Neuronal stem cell (in vitro differentiated cells): ENCODE measurements around the gene RHBG.
"Not testable (repeated sequence)": the region's sequence is repeated elsewhere in the genome, so short reads cannot be mapped to it uniquely, and the experiment has no call there.

Experiments used
- DNase-seq: peaks from one replicate; pipeline ENCODE4 v3.0.0-alpha.2; 2013; ENCODE audit warnings: low spot score
- H2AFZ ChIP-seq: one replicate; pipeline ENCODE4 v1.6.1; 2013; ENCODE audit warnings: mild to moderate bottlenecking, low read length, inconsistent platforms
- H2AK5ac ChIP-seq: 2 replicates; pipeline ENCODE4 v1.6.1; 2013; ENCODE audit warnings: low read depth, mild to moderate bottlenecking, inconsistent platforms, low read length, moderate library complexity, mixed read lengths
- H2BK120ac ChIP-seq: 2 replicates; pipeline ENCODE4 v1.6.1; 2013; ENCODE audit warnings: low read depth, mild to moderate bottlenecking, inconsistent platforms, low read length, moderate library complexity, mixed read lengths
- H2BK12ac ChIP-seq: one replicate; pipeline ENCODE4 v1.6.1; 2013; ENCODE audit warnings: low read length, inconsistent platforms
- H2BK15ac ChIP-seq: 2 replicates; pipeline ENCODE4 v1.6.1; 2013; ENCODE audit warnings: mild to moderate bottlenecking, low read length, inconsistent platforms, mixed read lengths
- H2BK5ac ChIP-seq: one replicate; pipeline ENCODE4 v1.6.1; 2013; ENCODE audit warnings: inconsistent platforms, mild to moderate bottlenecking, low read length, moderate library complexity
- H3K14ac ChIP-seq: one replicate; pipeline ENCODE4 v1.6.1; 2013; ENCODE audit warnings: low read length, inconsistent platforms
- H3K18ac ChIP-seq: 2 replicates; pipeline ENCODE4 v1.6.1; 2013; ENCODE audit warnings: low read length, inconsistent platforms
- H3K23ac ChIP-seq: 2 replicates; pipeline ENCODE4 v1.6.1; 2013; ENCODE audit warnings: low read depth, mild to moderate bottlenecking, mixed read lengths, low read length, inconsistent platforms; ENCODE audit not compliant: poor library complexity
- H3K27ac ChIP-seq: replicated peaks from 3 replicates; pipeline ENCODE4 v1.5.1; 2013; ENCODE audit warnings: low read length, inconsistent platforms
- H3K27me3 ChIP-seq, 3 experiments: 2 replicates each; pipeline ENCODE4 v1.6.1; 2013; ENCODE audit warnings: low read length in 3 of 3, mild to moderate bottlenecking in 2 of 3, inconsistent platforms in 1 of 3, low read depth in 1 of 3, mixed read lengths in 1 of 3, moderate library complexity in 1 of 3; ENCODE audit not compliant: control insufficient read depth in 3 of 3, insufficient read depth in 3 of 3
- H3K36me3 ChIP-seq, 2 donors: replicated peaks in 1 of 2; 2 replicates each; pipeline ENCODE4 v1.6.1; 2013; ENCODE audit warnings: low read length in 2 of 2; ENCODE audit not compliant: control insufficient read depth in 2 of 2, insufficient read depth in 2 of 2
- H3K4ac ChIP-seq: 2 replicates; pipeline ENCODE4 v1.6.1; 2013; ENCODE audit warnings: inconsistent platforms, mild to moderate bottlenecking, low read length, moderate library complexity
- H3K4me1 ChIP-seq, 2 donors: 1 replicate in 1 of 2; 2 replicates in 1 of 2; pipeline ENCODE4 v1.6.1; 2013; ENCODE audit warnings: low read length in 2 of 2, low read depth in 1 of 2; ENCODE audit not compliant: control insufficient read depth in 2 of 2, insufficient read depth in 1 of 2
- H3K4me2 ChIP-seq: one replicate; pipeline ENCODE4 v1.6.1; 2013; ENCODE audit warnings: mild to moderate bottlenecking, low read length, inconsistent platforms; ENCODE audit not compliant: insufficient read depth, poor library complexity, severe bottlenecking
- H3K4me3 ChIP-seq, 2 donors: 2 replicates each; pipeline ENCODE4 v1.5.1; 2013; ENCODE audit warnings: low read length in 2 of 2, mild to moderate bottlenecking in 2 of 2, inconsistent platforms in 1 of 2, moderate library complexity in 1 of 2
- H3K79me1 ChIP-seq: one replicate; pipeline ENCODE4 v1.6.1; 2013; ENCODE audit warnings: low read depth, mild to moderate bottlenecking, inconsistent platforms, low read length, moderate library complexity
- H3K9ac ChIP-seq: one replicate; pipeline ENCODE4 v1.6.1; 2013; ENCODE audit warnings: mild to moderate bottlenecking, low read depth, low read length, inconsistent platforms; ENCODE audit not compliant: poor library complexity
- H3K9me3 ChIP-seq, 2 donors: replicated peaks in 1 of 2; 2 replicates each; pipeline versions ENCODE3 to v1.6.1; 2013; ENCODE audit warnings: low read length in 2 of 2, mild to moderate bottlenecking in 2 of 2, inconsistent platforms in 1 of 2, low read depth in 1 of 2, mixed read lengths in 1 of 2, moderate library complexity in 1 of 2; ENCODE audit not compliant: control insufficient read depth in 2 of 2, insufficient read depth in 1 of 2
- H4K8ac ChIP-seq: one replicate; pipeline ENCODE4 v1.6.1; 2013; ENCODE audit warnings: low read depth, mild to moderate bottlenecking, inconsistent platforms, low read length, moderate library complexity
- H4K91ac ChIP-seq: one replicate; pipeline ENCODE4 v1.6.1; 2013; ENCODE audit warnings: low read length, low read depth, mild to moderate bottlenecking, inconsistent platforms; ENCODE audit not compliant: poor library complexity
- WGBS, 2 donors: extraction: QIAGEN DNeasy Blood & Tissue Kit; methylation state at CpG; one replicate each; pipeline ENCODE4 v1.1.7; 2013; ENCODE audit warnings: missing lambda C conversion rate in 2 of 2, mixed read lengths in 1 of 2; ENCODE audit not compliant: insufficient read length in 2 of 2, insufficient replicate concordance in 1 of 2; ENCODE audit errors: extremely low coverage in 2 of 2; 5-methylcytosine and 5-hydroxymethylcytosine counted together

RHBG gene

DNA sequence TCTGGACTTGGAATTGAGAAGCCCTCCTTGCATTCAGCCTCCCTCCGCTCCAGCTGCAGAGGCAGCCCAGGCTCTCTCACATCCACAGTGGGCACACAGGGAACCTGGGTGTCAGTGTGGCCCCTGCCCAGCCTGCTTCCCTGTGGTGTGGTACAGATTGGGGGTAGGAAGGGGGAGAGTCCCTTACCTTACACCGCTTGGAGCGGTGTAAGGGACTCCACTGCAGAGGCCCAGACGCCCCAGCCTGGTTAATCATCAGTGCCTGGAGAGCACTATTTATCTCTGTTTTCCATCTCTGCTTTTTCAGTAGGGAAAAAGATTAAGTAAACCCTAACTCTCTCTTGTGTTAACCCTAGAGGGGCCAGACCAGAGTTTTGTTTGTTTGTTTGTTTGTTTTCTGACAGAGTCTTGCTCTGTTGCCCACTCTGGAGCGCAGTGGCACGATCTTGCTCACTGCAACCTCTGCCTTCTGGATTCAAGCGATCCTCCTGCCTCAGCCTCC lies 803 bp upstream of the RHBG start:
- H2BK120ac ChIP-seq, result no peak overlapping the region
- H4K8ac ChIP-seq, result no peak overlapping the region
- peak overlapping the region; percentile 35 for H3K18ac ChIP-seq
- no peaks in the 10 kb centered on the region for H3K9me3 ChIP-seq
- H3K9ac ChIP-seq, result no peak overlapping the region
- H3K23ac ChIP-seq, result no peak overlapping the region
- H3K27ac ChIP-seq, result no peak overlapping the region
- H3K4me2 ChIP-seq, result no peak overlapping the region
- H3K27me3 ChIP-seq, result peaks cover 4 to 74% (median 33%) of the 10 kb centered on the region in 3 experiments
- H2AK5ac ChIP-seq, result no peak overlapping the region
- H3K4me3 ChIP-seq, result no peak overlapping the region
- no peaks in the 10 kb centered on the region for H3K79me1 ChIP-seq
- no peak overlapping the region for H4K91ac ChIP-seq
- no peaks in the 10 kb centered on the region for H3K36me3 ChIP-seq
- no peak overlapping the region for H2BK12ac ChIP-seq
- no peak overlapping the region for H3K4ac ChIP-seq
- peaks cover 3 to 6% of the 10 kb centered on the region in 2 donors for H3K4me1 ChIP-seq
- no peak overlapping the region for H3K14ac ChIP-seq
- no peak overlapping the region for H2BK5ac ChIP-seq
- H2AFZ ChIP-seq, result no peak overlapping the region
- DNase-seq, result no peak
- no peak overlapping the region for H2BK15ac ChIP-seq
- no CpG with 5 or more reads among the region's 7 CpGs for WGBS, 2 donors

- H3K18ac ChIP-seq, H3K4me3 ChIP-seq, H2BK120ac ChIP-seq, H3K27ac ChIP-seq, H3K4me2 ChIP-seq, H3K36me3 ChIP-seq, H4K8ac ChIP-seq, H2BK5ac ChIP-seq, H2BK15ac ChIP-seq, H3K4me1 ChIP-seq, H2AFZ ChIP-seq, H3K9me3 ChIP-seq, H2BK12ac ChIP-seq, H3K23ac ChIP-seq, H4K91ac ChIP-seq, H3K9ac ChIP-seq, H2AK5ac ChIP-seq, DNase-seq, H3K14ac ChIP-seq, H3K4ac ChIP-seq, H3K79me1 ChIP-seq: not testable (repeated sequence)
- H3K27me3 ChIP-seq, result peaks cover 4 to 80% (median 35%) of the 10 kb centered on the region in 3 experiments
- no CpG with 5 or more reads among the region's 10 CpGs for WGBS, 2 donors
These were observed 775 bp downstream of the RHBG start for GRCh38 chr1:156369685-156370286.

DNA sequence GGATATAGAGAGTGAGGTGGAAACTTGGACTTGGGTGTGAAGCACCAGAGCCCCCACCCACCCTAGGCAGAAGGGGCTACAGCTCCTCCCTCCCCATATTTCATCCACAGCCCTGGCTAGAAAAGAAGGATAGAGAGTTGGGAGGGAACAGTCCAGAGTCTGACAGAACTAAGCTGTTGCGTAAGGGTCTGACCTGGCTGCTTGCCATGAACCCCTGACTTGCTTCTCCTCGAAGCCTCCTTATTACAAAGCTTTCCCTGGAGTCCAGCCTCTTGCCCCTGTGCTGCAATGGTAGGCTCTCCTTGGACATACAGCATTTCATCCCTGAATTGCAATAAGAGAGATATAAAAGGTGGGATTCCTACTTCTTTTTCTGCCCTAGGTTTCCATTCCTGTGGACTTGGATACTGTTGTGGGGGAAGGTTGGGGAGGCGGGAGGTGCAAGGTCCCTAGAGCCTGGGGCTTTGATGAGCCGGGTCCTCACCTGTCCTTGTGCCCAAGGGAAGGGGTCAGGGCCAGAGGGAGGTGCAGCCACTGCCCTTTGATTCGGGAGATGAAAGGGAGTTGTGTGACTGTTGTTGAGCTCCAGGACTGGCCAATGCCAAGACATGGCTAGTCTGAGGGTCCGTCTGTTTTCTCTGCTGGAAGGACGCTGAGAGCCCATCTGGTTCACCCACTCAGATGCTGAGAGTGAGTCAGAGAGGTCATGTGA lies 2.7 kb downstream of the RHBG start:
- no peaks in the 10 kb centered on the region for H3K9me3 ChIP-seq
- H3K4me2 ChIP-seq, result no peak overlapping the region
- no peaks in the 10 kb centered on the region for H3K79me1 ChIP-seq
- H3K36me3 ChIP-seq, result no peaks in the 10 kb centered on the region
- H3K23ac ChIP-seq, result no peak overlapping the region
- no peak overlapping the region for H3K18ac ChIP-seq
- H3K14ac ChIP-seq, result no peak overlapping the region
- peaks cover 4 to 68% (median 34%) of the 10 kb centered on the region in 3 experiments for H3K27me3 ChIP-seq
- no peak overlapping the region for H2BK120ac ChIP-seq
- H3K4ac ChIP-seq, result no peak overlapping the region
- no peak overlapping the region for H2AFZ ChIP-seq
- H2BK5ac ChIP-seq, result no peak overlapping the region
- H2BK12ac ChIP-seq, result no peak overlapping the region
- no peak for DNase-seq
- no peak overlapping the region for H3K4me3 ChIP-seq
- no peak overlapping the region for H4K91ac ChIP-seq
- H3K4me1 ChIP-seq, result peaks cover 3 to 4% of the 10 kb centered on the region in 2 donors
- no CpG with 5 or more reads among the region's 7 CpGs for WGBS, 2 donors
- no peak overlapping the region for H3K27ac ChIP-seq
- H3K9ac ChIP-seq, result no peak overlapping the region
- no peak overlapping the region for H2AK5ac ChIP-seq
- no peak overlapping the region for H2BK15ac ChIP-seq
- H4K8ac ChIP-seq, result no peak overlapping the region

GRCh38 chr1:156372265-156372586 lies 3.2 kb downstream of the RHBG start:
- Histone ChIP-seq H3K23ac (no peak overlapping the region), H3K14ac (no peak overlapping the region), H2BK5ac (no peak overlapping the region), H2AK5ac (no peak overlapping the region), H3K4ac (no peak overlapping the region), H3K4me2 (no peak overlapping the region), H3K79me1 (no peaks in the 10 kb centered on the region), H2BK12ac (no peak overlapping the region), H2BK15ac (no peak overlapping the region), H3K27ac (no peak overlapping the region), H3K18ac (no peak overlapping the region), H3K9me3 (no peaks in the 10 kb centered on the region), H4K8ac (no peak overlapping the region), H2AFZ (no peak overlapping the region), H3K4me3 (no peak overlapping the region), H4K91ac (no peak overlapping the region), H3K36me3 (no peaks in the 10 kb centered on the region), H3K9ac (no peak overlapping the region), H2BK120ac (no peak overlapping the region), H3K4me1 (peaks cover 3 to 4% of the 10 kb centered on the region in 2 donors), H3K27me3 (peaks cover 4 to 68% (median 34%) of the 10 kb centered on the region in 3 experiments)
- no peak for DNase-seq
